Neuron (in vitro differentiated cells): ENCODE results near the gene NOC2L.

Source experiments
- H2AFZ ChIP-seq: one replicate; pipeline ENCODE4 v1.6.1; 2013; ENCODE audit warnings: low read depth, mild to moderate bottlenecking, inconsistent platforms, low read length, moderate library complexity
- H3K27me3 ChIP-seq: one replicate; pipeline ENCODE4 v1.6.1; 2013; ENCODE audit warnings: low read length; ENCODE audit not compliant: insufficient read depth
- H3K36me3 ChIP-seq: one replicate; pipeline ENCODE4 v1.6.1; 2013; ENCODE audit warnings: low read length; ENCODE audit not compliant: insufficient read depth
- H3K4me1 ChIP-seq: one replicate; pipeline ENCODE4 v1.6.1; 2013; ENCODE audit warnings: low read length; ENCODE audit not compliant: insufficient read depth
- H3K4me3 ChIP-seq: 2 replicates; pipeline ENCODE4 v1.5.1; 2013; ENCODE audit warnings: mild to moderate bottlenecking, low read length, moderate library complexity
- H3K9me3 ChIP-seq: one replicate; pipeline ENCODE4 v1.6.1; 2013; ENCODE audit warnings: low read length

Gene NOC2L

DNA sequence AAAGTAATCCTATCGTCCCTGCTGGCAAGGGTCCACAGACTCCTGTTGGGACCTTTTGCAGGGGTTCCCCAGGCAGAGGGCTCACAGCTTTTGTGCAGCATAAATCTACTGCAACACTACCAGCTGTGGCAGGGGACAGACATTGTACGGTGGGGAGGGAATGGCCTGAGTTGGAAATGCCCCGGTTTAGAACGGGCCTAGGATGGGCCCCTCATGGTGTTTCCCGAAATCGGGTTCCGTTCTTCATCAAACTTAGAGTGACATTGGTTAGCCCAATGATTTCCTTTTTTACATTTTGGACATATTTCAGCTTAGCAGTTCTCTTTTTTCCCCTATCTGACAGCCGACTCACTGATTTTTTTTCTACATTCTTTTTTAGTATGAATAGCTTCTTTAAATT, 61.8 kb downstream of the NOC2L start:
- no peak overlapping the region for H3K4me3 ChIP-seq
- no peaks in the 10 kb centered on the region for H3K9me3 ChIP-seq
- H3K36me3 ChIP-seq: no peaks in the 10 kb centered on the region
- H3K27me3 ChIP-seq: peaks cover 22% of the 10 kb centered on the region
- no peaks in the 10 kb centered on the region for H3K4me1 ChIP-seq
- H2AFZ ChIP-seq: no peak overlapping the region
